HFFc6 (cell line): ENCODE measurements around the gene EFCAB11. TPM values are rescaled to one million over a fixed set of nuclear protein-coding genes. Genes with fewer than 3 reads are reported as not detected.
"Not testable (repeated sequence)": the region's sequence is repeated elsewhere in the genome, so short reads cannot be mapped to it uniquely, and the experiment has no call there.

Experiments
- DNase-seq: peaks from one replicate; pipeline ENCODE4 v3.0.0-alpha.2; 2018
- H3K27ac Mint-ChIP-seq: 2 replicates; pipeline ENCODE4 v1.8.0; 2020; ENCODE audit warnings: mild to moderate bottlenecking, mixed read lengths
- H3K27me3 Mint-ChIP-seq: 2 replicates; pipeline ENCODE4 v1.8.0; 2021; ENCODE audit warnings: mild to moderate bottlenecking, moderate library complexity, mixed read lengths; ENCODE audit not compliant: insufficient read depth
- H3K36me3 Mint-ChIP-seq: 2 replicates; pipeline ENCODE4 v1.8.0; 2021; ENCODE audit warnings: low read depth, mixed read lengths
- H3K4me1 Mint-ChIP-seq: 2 replicates; pipeline ENCODE4 v1.8.0; 2020; ENCODE audit warnings: low read depth, mixed read lengths
- H3K4me3 Mint-ChIP-seq: 2 replicates; pipeline ENCODE4 v1.8.0; 2020; ENCODE audit warnings: mild to moderate bottlenecking, moderate library complexity, mixed read lengths
- H3K9me3 Mint-ChIP-seq: 2 replicates; pipeline ENCODE4 v1.8.0; 2020; ENCODE audit warnings: mild to moderate bottlenecking, mixed read lengths
- CTCF ChIP-seq: fragments of 200-600 bp; sonication (generic); IDR thresholded peaks from 2 replicates; pipeline ENCODE4 v1.5.0; 2021; ENCODE audit warnings: antibody characterized with exemption, mild to moderate bottlenecking
- total RNA-seq, 6 experiments: library from RNA; stranded (reverse); fragmentation: NEBNext Ultra II Directional; extraction: Animal tissue kit (Norgen Biotek cat#: 25700); gene quantifications; 2 replicates in 1 of 6; 3 replicates in 5 of 6; pipeline ENCODE4 v1.2.3, GENCODE V29; 2021

The EFCAB11 gene
- total RNA-seq, 6 experiments from 2014 or later = 6.6 to 8.4 (median 6.9) TPM

GRCh38 chr14:89899291-89899690 lies 55.2 kb downstream of the EFCAB11 start:
- Mint-ChIP-seq H3K27ac (no peak overlapping the region), H3K4me1 (peaks cover 30% of the 10 kb centered on the region), H3K36me3 (no peaks in the 10 kb centered on the region), H3K9me3 (no peaks in the 10 kb centered on the region), H3K4me3 (no peak overlapping the region), H3K27me3 (peaks cover 2% of the 10 kb centered on the region; the same call in 1 of the 2 replicates)
- no peak for TF ChIP-seq CTCF
- no peak for DNase-seq

- not testable (repeated sequence) for H3K4me3 Mint-ChIP-seq, H3K9me3 Mint-ChIP-seq, H3K36me3 Mint-ChIP-seq, H3K27ac Mint-ChIP-seq, H3K4me1 Mint-ChIP-seq, DNase-seq, H3K27me3 Mint-ChIP-seq
Measured at GRCh38 chr14:89893388-89893787, 61.1 kb downstream of the EFCAB11 start.

GRCh38 chr14:89892953-89893352 lies 61.6 kb downstream of the EFCAB11 start:
- Mint-ChIP-seq H3K4me1 (peaks cover 5% of the 10 kb centered on the region; the same call in 1 of the 2 replicates), H3K36me3 (peaks cover 8% of the 10 kb centered on the region; the same call in 1 of the 2 replicates), H3K27ac (no peak overlapping the region), H3K27me3 (no peaks in the 10 kb centered on the region), H3K9me3 (peaks cover 5% of the 10 kb centered on the region; the same call in 1 of the 2 replicates), H3K4me3 (no peak overlapping the region)
- TF ChIP-seq CTCF = no peak
- DNase-seq = no peak

GRCh38 chr14:89891721-89892120 lies 62.8 kb downstream of the EFCAB11 start:
- H3K4me3 Mint-ChIP-seq, H3K27ac Mint-ChIP-seq, H3K36me3 Mint-ChIP-seq, H3K9me3 Mint-ChIP-seq, H3K27me3 Mint-ChIP-seq, DNase-seq, H3K4me1 Mint-ChIP-seq: not testable (repeated sequence)

- Mint-ChIP-seq H3K36me3 (peaks cover 8% of the 10 kb centered on the region; the same call in 1 of the 2 replicates), H3K4me3 (no peak overlapping the region)
Measured at GRCh38 chr14:89891055-89891454, 63.5 kb downstream of the EFCAB11 start.

GRCh38 chr14:89890589-89890988 lies 63.9 kb downstream of the EFCAB11 start:
- no peaks in the 10 kb centered on the region for H3K27me3 Mint-ChIP-seq
- peaks cover 5% of the 10 kb centered on the region; the same call in 1 of the 2 replicates for H3K9me3 Mint-ChIP-seq
- DNase-seq = no peak
- H3K4me3 Mint-ChIP-seq = no peak overlapping the region
- no peak overlapping the region for H3K27ac Mint-ChIP-seq
- H3K4me1 Mint-ChIP-seq = peaks cover 5% of the 10 kb centered on the region; the same call in 1 of the 2 replicates
- H3K36me3 Mint-ChIP-seq = peaks cover 8% of the 10 kb centered on the region; the same call in 1 of the 2 replicates
- no peak for TF ChIP-seq CTCF

More at GRCh38 chr14:89891055-89891454, 63.5 kb downstream of the EFCAB11 start:
- H3K27me3 Mint-ChIP-seq = no peaks in the 10 kb centered on the region
- H3K9me3 Mint-ChIP-seq = peaks cover 5% of the 10 kb centered on the region; the same call in 1 of the 2 replicates
- H3K27ac Mint-ChIP-seq = no peak overlapping the region
- peaks cover 5% of the 10 kb centered on the region; the same call in 1 of the 2 replicates for H3K4me1 Mint-ChIP-seq
- no peak for TF ChIP-seq CTCF
- DNase-seq = no peak

GRCh38 chr14:89889626-89890025 lies 64.9 kb downstream of the EFCAB11 start:
- no peak for DNase-seq
- Mint-ChIP-seq H3K27me3 (no peaks in the 10 kb centered on the region), H3K4me1 (peaks cover 5% of the 10 kb centered on the region; the same call in 1 of the 2 replicates), H3K9me3 (peaks cover 5% of the 10 kb centered on the region; the same call in 1 of the 2 replicates), H3K27ac (no peak overlapping the region), H3K4me3 (no peak overlapping the region), H3K36me3 (peaks cover 8% of the 10 kb centered on the region; the same call in 1 of the 2 replicates)
- TF ChIP-seq CTCF = no peak
